ENCODE results near the gene RABL2B.

RABL2B gene

DNA sequence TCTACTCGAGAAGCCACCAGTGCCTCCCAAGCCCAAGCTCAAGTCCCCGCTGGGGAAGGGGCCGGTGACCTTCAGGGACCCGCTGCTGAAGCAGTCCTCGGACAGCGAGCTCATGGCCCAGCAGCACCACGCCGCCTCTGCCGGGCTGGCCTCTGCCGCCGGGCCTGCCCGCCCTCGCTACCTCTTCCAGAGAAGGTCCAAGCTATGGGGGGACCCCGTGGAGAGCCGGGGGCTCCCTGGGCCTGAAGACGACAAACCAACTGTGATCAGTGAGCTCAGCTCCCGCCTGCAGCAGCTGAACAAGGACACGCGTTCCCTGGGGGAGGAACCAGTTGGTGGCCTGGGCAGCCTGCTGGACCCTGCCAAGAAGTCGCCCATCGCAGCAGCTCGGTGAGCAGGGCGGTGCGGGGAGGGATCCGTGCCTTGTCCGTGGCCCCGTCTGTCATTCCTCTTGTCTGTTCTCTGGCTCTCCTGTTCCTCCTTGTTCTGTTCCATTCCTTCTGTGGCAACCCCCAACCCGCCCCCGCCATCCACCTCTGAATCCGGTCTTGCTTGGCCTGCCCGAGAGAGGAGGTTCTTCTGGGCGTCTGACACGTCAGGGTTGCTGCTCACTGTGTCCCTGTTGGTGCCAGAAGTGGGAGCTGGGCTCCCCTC is 61.3 kb downstream of the RABL2B start:
- no peak for DNase-seq

GRCh38 chr22:50721257-50721844 is 62.1 kb downstream of the RABL2B start:
- no peak for DNase-seq

DNA sequence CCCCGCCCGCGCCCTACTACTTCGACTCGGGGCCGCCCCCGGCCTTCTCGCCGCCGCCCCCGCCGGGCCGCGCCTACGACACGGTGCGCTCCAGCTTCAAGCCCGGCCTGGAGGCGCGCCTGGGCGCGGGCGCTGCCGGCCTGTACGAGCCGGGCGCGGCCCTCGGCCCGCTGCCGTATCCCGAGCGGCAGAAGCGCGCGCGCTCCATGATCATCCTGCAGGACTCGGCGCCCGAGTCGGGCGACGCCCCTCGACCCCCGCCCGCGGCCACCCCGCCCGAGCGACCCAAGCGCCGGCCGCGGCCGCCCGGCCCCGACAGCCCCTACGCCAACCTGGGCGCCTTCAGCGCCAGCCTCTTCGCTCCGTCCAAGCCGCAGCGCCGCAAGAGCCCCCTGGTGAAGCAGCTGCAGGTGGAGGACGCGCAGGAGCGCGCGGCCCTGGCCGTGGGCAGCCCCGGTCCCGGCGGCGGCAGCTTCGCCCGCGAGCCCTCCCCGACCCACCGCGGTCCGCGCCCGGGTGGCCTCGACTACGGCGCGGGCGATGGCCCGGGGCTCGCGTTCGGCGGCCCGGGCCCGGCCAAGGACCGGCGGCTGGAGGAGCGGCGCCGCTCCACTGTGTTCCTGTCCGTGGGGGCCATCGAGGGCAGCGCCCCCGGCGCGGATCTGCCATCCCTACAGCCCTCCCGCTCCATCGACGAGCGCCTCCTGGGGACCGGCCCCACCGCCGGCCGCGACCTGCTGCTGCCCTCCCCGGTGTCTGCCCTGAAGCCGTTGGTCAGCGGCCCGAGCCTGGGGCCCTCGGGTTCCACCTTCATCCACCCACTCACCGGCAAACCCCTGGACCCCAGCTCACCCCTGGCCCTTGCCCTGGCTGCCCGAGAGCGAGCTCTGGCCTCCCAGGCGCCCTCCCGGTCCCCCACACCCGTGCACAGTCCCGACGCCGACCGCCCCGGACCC is 62.9 kb downstream of the RABL2B start:
- DNase-seq, result no peak

DNA sequence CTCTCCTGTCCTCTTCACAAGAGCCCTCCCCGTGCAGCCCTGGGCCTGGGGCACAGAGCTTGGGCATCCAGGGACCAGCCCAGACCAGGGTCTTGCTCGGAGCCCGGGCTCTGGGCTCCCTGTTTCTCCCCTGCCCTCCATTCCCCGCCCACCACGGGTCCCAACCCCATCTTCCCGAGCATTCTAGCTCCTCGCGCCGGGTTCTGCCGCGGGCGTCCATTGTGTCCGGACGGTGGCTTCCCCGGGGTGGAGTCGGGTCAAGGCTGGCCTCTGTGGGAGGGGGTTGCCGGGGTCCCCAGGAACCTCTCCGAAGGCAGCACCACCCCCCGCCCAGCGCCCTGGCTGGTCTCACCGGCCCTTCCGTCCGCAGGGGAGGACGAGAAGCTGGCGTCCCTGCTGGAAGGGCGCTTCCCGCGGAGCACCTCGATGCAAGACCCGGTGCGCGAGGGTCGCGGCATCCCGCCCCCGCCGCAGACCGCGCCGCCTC is 63.6 kb downstream of the RABL2B start:
- no peak for DNase-seq

- no peak for DNase-seq
These were observed 65.1 kb downstream of the RABL2B start for GRCh38 chr22:50718352-50718709.

- no peak for DNase-seq
These were observed 65.6 kb downstream of the RABL2B start for GRCh38 chr22:50717709-50718351.

All from OCI-M1 (cell line).